Measurements from ENCODE around the gene F12.

F12 gene

DNA sequence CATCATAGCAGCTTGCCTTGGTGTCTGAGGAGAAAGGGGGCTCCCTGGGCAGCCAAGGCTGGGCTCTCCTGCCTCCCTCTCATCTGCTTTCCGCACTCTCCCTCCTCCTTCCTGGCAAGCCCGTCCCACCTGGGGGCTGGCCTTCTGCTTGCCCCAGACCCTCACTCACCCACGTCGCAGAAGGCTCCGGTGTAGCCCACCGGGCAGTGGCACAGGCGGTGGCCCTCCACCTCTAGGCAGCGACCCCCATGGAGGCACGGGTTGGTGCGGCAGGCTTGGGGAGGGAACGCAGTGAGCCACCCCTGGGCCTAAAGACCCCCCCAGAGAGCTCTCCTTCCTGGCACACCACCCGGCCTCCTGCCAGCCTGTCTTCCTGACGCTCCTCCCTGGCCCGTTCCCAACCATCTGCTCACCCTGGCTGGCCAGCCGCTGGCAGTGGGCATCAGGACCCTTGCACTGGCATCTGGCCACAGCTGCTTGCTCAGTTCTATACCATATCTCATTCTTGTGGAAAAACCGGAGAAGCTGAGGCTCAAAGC is 4.7 kb downstream of the F12 start:
- no peak for DNase-seq (ENCODE audit: low read depth)
- TF ChIP-seq, protein P1, sequence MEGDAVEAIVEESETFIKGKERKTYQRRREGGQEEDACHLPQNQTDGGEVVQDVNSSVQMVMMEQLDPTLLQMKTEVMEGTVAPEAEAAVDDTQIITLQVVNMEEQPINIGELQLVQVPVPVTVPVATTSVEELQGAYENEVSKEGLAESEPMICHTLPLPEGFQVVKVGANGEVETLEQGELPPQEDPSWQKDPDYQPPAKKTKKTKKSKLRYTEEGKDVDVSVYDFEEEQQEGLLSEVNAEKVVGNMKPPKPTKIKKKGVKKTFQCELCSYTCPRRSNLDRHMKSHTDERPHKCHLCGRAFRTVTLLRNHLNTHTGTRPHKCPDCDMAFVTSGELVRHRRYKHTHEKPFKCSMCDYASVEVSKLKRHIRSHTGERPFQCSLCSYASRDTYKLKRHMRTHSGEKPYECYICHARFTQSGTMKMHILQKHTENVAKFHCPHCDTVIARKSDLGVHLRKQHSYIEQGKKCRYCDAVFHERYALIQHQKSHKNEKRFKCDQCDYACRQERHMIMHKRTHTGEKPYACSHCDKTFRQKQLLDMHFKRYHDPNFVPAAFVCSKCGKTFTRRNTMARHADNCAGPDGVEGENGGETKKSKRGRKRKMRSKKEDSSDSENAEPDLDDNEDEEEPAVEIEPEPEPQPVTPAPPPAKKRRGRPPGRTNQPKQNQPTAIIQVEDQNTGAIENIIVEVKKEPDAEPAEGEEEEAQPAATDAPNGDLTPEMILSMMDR (IDR thresholded peaks at IDR 0.05; ENCODE audit: low read depth, low read length, missing control alignments), result no peak
- H3K4me3 ChIP-seq (ENCODE audit: low read depth, low read length), result peak overlapping the region; percentile 64

DNA sequence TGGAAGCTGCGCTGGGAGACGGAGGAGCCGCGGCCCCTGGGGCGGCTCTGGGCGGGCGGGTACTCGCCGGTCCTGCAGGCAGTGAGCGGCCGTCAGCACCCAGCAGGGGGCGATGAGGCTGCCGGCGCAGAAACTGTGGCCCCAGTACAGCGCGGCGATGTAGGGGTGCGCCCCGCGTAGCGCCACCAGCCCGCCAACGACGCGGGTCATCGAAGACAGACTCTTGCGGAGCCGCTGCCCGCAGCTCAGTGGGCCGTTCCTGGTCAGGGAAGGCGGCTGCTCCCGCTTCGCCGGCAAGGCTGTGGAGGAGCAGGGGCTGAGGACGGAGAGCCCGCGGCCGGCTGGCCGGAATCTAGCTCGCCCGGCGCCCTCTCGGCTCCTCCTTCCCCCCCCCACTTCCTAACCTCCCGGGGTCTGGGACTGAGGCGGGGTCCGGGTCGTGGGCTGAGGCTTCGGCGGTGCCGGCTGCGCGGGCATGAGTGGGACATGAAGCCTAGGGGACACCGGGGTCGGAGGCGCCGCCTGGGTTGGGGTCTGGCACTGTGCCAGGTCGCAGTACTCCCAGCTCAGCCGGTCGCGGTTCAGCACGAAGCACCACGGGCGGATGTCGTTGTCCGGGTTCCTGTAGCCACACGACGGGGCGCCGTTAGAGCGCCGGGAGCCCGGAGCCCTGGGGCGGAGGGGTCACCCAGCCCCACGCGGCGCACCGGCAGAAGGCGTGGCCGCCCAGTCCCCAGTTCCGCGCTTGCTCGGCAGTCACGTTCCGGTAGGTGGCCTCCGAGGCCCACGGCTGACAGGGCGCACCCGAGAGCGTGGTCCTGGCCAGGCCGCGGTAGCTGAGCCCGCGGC is 5.3 kb downstream of the F12 start:
- TF ChIP-seq, protein P1 (IDR thresholded peaks at IDR 0.05; ENCODE audit: low read depth, low read length, missing control alignments), result peak; percentile 89
- no peak for DNase-seq (ENCODE audit: low read depth)
- H3K4me3 ChIP-seq (ENCODE audit: low read depth, low read length), result peak overlapping the region; percentile 64

DNA sequence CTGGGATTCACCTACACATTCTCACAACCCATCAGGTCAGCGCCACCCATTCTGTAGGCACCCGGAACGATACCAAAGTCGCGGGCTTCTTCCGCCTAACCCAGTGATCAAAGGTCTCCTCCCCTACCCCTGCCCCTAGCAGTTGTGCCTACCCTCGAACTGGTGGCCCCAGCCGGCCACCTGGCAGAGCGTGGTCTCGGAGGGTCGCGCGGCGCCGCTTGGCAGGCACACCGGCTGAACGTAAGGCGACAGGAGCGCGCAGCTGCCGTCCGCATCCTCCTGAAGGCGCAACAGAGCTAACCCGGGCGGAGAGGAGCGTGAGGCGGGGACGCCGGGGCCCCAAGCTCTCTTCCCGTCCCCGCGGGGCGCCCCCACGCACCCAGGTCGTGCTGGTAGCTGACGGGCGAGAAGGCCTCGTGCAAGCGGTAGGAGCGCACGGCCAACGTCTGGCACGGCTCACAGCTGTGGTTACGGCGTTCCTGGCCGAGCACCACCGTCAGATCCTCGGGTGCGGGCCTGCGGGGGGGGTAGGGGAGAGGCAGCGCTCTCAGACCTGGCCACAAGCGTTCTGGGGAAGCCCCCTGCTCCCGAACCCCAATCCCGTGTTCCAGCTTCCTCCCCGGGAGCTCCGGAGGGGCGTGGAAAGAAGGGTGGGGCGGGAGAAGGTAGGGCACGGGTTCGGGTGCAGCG is 6.1 kb downstream of the F12 start:
- TF ChIP-seq, protein P1 (IDR thresholded peaks at IDR 0.05; ENCODE audit: low read depth, low read length, missing control alignments), result peak; percentile 12
- DNase-seq (ENCODE audit: low read depth), result no peak
- H3K4me3 ChIP-seq (ENCODE audit: low read depth, low read length), result peak overlapping the region; percentile 64

DNA sequence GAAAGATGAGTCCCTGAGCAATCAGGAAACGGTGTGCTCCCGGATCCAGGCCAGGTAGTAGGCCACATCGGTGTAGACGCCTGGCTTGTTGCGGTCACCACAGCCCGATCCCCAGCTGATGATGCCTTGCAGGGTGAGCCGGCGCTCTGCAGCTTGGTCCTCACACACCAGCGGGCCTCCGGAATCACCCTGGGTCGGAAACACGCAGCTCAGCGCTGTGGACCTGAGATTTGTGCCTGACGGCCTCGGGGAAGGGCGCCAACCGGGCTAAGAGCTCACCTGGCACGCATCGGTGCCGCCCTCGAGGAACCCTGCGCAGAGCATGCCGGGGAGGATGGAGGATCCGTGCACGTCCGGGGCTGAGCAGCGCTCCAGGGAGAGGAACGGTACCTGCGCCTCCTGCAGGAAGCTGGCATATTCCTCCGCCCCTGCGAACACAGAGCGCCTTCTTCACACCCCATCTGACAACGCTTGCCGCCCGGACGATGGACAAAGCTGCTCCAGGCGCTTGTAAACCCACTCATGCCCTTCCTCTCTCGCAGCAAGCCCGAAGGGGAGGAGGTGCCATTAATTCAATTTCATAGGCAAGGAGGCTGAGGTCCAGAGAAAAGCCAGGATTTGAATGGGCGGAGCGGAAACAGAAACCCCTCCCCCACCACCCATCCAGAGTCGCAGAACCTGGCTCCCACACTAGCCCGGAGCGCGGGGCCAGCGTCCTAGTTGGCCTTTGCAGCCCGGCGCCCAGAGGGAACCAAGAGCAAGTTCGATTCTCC is 6.9 kb downstream of the F12 start:
- TF ChIP-seq, protein P1 (IDR thresholded peaks at IDR 0.05; ENCODE audit: low read depth, low read length, missing control alignments), result peak; percentile 55
- peak overlapping the region; percentile 64 for H3K4me3 ChIP-seq (ENCODE audit: low read depth, low read length)
- DNase-seq (ENCODE audit: low read depth), result no peak

DNA sequence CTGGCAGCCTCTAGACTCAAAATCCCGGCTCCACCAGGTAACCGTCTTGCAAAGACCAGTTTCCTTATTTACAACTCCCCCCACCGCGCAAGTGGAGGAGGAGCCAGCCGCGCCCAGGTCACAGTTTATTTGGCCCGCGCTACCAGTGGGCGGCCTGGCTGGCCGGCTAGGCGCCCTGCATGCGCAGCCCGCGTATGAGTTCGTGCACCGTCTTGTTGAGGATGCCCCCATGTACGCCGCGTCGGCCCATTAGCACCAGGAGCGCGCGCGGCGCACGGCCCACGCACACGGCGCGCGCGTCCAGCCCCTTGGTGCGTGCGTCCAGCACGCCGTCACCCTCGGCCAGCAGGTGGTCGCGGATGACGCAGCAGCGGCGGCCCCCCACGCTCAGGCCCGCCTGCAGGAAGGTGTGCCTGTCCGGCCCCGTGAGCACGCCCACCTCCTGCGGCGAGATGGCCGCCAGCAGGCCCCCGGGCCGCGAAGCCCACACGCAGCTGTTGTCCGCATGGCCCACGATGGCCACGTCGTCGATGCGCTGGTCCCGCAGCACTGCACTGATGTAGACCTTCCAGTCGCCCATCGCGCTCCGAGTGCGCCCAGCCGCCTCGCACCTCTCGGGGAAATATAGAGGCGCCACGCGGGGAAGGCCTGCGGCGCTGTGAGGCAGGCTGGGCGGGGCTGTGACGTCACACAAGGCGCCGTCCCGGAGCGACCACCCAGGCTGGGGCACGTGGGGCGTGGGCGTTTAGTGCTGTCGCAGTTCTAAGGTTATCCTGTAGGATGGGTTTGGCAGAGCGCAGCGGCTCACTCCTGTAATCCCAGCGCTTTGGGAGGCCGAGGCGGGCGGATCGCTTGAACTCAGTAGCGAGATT is 9.1 kb downstream of the F12 start, which contains the start of gene PFN3:
Gene PFN3 (minus strand): TSS at position 665 of the 872 bp plus-strand sequence. CDS start 85 bp downstream, at position 580.
- TF ChIP-seq, protein P1 (IDR thresholded peaks at IDR 0.05; ENCODE audit: low read depth, low read length, missing control alignments), result no peak
- no peak within 1 kb of the TSS for H3K4me3 ChIP-seq (ENCODE audit: low read depth, low read length)
- DNase-seq (ENCODE audit: low read depth), result no peak
